GM23338 (cell line): ENCODE measurements around the gene ATP8B4. TPM values are rescaled to one million over a fixed set of nuclear protein-coding genes. Genes with fewer than 3 reads are reported as not detected.

ENCODE experiments used
- ATAC-seq: fragments of 200-7000 bp; cut with Tn5 transposase; 3 replicates; pipeline ENCODE4 v1.9.1; 2020
- DNase-seq: peaks from one replicate; pipeline ENCODE4 v3.0.0-alpha.2; 2015; ENCODE audit warnings: low spot score
- H2AFZ ChIP-seq: fragments of 200-600 bp; sonication (generic); 2 replicates; pipeline ENCODE4 v1.8.0; 2016; ENCODE audit warnings: antibody characterized with exemption, mild to moderate bottlenecking, moderate library complexity
- H3F3A ChIP-seq: fragments of 200-600 bp; sonication (generic); replicated peaks from 2 replicates; pipeline ENCODE4 v1.8.0; 2017; ENCODE audit warnings: antibody characterized with exemption, mixed run types, low read depth
- H3K27ac ChIP-seq: fragments of 200-600 bp; sonication (generic); 2 replicates; pipeline ENCODE4 v1.6.1; 2016; ENCODE audit warnings: low read depth
- H3K27me3 ChIP-seq: fragments of 200-600 bp; sonication (generic); 2 replicates; pipeline ENCODE4 v1.8.0; 2016; ENCODE audit warnings: mild to moderate bottlenecking, mixed run types, moderate library complexity; ENCODE audit not compliant: insufficient read depth
- H3K36me3 ChIP-seq: fragments of 200-600 bp; sonication (generic); 2 replicates; pipeline ENCODE4 v1.8.0; 2016; ENCODE audit warnings: mild to moderate bottlenecking; ENCODE audit not compliant: insufficient read depth
- H3K4me1 ChIP-seq: fragments of 200-600 bp; sonication (generic); 2 replicates; pipeline ENCODE4 v1.8.0; 2016; ENCODE audit warnings: mild to moderate bottlenecking, moderate library complexity; ENCODE audit not compliant: insufficient read depth
- H3K4me2 ChIP-seq: fragments of 200-600 bp; sonication (generic); 2 replicates; pipeline ENCODE4 v1.7.1; 2017; ENCODE audit warnings: mixed run types
- H3K4me3 ChIP-seq: fragments of 200-600 bp; sonication (generic); 2 replicates; pipeline ENCODE4 v1.6.1; 2016; ENCODE audit warnings: mixed run types
- H3K79me2 ChIP-seq: fragments of 200-600 bp; sonication (generic); replicated peaks from 2 replicates; pipeline ENCODE4 v1.8.0; 2017; ENCODE audit warnings: mild to moderate bottlenecking; ENCODE audit not compliant: insufficient read depth
- H3K9me2 ChIP-seq: fragments of 200-600 bp; sonication (generic); 2 replicates; pipeline ENCODE4 v1.8.0; 2017; ENCODE audit not compliant: insufficient read depth
- H4K20me1 ChIP-seq: fragments of 200-600 bp; sonication (generic); replicated peaks from 2 replicates; pipeline ENCODE4 v1.8.0; 2017; ENCODE audit warnings: mild to moderate bottlenecking; ENCODE audit not compliant: insufficient read depth
- H3K27ac Mint-ChIP-seq: 2 replicates; pipeline ENCODE4 v1.8.0; 2020; ENCODE audit warnings: inconsistent platforms, mild to moderate bottlenecking, moderate library complexity, mixed read lengths
- H3K27me3 Mint-ChIP-seq: 3 replicates; pipeline ENCODE4 v1.8.0; 2022; ENCODE audit warnings: low read depth, mild to moderate bottlenecking, moderate library complexity, mixed read lengths, inconsistent platforms; ENCODE audit not compliant: insufficient read depth, poor library complexity
- H3K36me3 Mint-ChIP-seq: 3 replicates; pipeline ENCODE4 v1.8.0; 2021; ENCODE audit warnings: low read depth, mild to moderate bottlenecking, inconsistent platforms, moderate library complexity, mixed read lengths
- H3K4me1 Mint-ChIP-seq: 3 replicates; pipeline ENCODE4 v1.8.0; 2020; ENCODE audit warnings: mild to moderate bottlenecking, inconsistent platforms, mixed read lengths
- H3K4me3 Mint-ChIP-seq: 3 replicates; pipeline ENCODE4 v1.8.0; 2021; ENCODE audit warnings: moderate library complexity, mild to moderate bottlenecking, inconsistent platforms, mixed read lengths
- H3K9me3 Mint-ChIP-seq: 3 replicates; pipeline ENCODE4 v1.8.0; 2020; ENCODE audit warnings: moderate library complexity, mild to moderate bottlenecking, inconsistent platforms, mixed read lengths
- CREB1 ChIP-seq: fragments of 250-450 bp; sonication (Bioruptor Pico); IDR thresholded peaks from 2 replicates; pipeline ENCODE4 v1.5.0; 2020; ENCODE audit warnings: low read depth, mild to moderate bottlenecking, moderate library complexity
- CTCF ChIP-seq, 2 experiments: fragments of 200-600 bp in 1 of 2; sonication (generic) in 1 of 2; conservative IDR thresholded peaks; 2 replicates each; pipeline versions ENCODE4 v1.5.1 to v1.6.1; 2016 to 2017; ENCODE audit warnings: antibody characterized with exemption in 2 of 2, low read depth in 2 of 2, mild to moderate bottlenecking in 2 of 2, moderate library complexity in 1 of 2
- EZH2phosphoT487 ChIP-seq: fragments of 200-600 bp; sonication (generic); IDR thresholded peaks from one replicate; pipeline ENCODE4 v1.8.1; 2018; ENCODE audit warnings: antibody characterized with exemption; ENCODE audit not compliant: unreplicated experiment
- JUNB ChIP-seq: IDR thresholded peaks from one replicate; pipeline ENCODE4 v1.6.1; 2016; ENCODE audit warnings: antibody characterized with exemption; ENCODE audit not compliant: unreplicated experiment
- NANOG ChIP-seq: IDR thresholded peaks from 2 replicates; pipeline ENCODE4 v1.6.1; 2016; ENCODE audit warnings: antibody characterized with exemption, borderline replicate concordance
- POLR2AphosphoS5 ChIP-seq: IDR thresholded peaks from 2 replicates; pipeline ENCODE4 v1.6.1; 2016; ENCODE audit warnings: antibody characterized with exemption, low read depth
- REST ChIP-seq: IDR thresholded peaks from one replicate; pipeline ENCODE4 v1.6.1; 2018; ENCODE audit warnings: antibody characterized with exemption; ENCODE audit not compliant: unreplicated experiment
- ZNF114 ChIP-seq: fragments of 250-450 bp; sonication (Bioruptor Pico); IDR thresholded peaks from 2 replicates; pipeline ENCODE4 v1.5.0; 2020; ENCODE audit warnings: mild to moderate bottlenecking, moderate library complexity
- ZNF331 ChIP-seq: fragments of 250-450 bp; sonication (Bioruptor Pico); IDR thresholded peaks from 2 replicates; pipeline ENCODE4 v1.5.0; 2020; ENCODE audit warnings: low read depth, mild to moderate bottlenecking, moderate library complexity
- ZNF462 ChIP-seq: fragments of 250-450 bp; sonication (Bioruptor Pico); IDR thresholded peaks from 2 replicates; pipeline ENCODE4 v1.5.0; 2020; ENCODE audit warnings: mild to moderate bottlenecking, moderate library complexity
- polyA plus RNA-seq: library from polyadenylated mRNA; unstranded; fragments of >200 nt; fragmentation: Nextera tagmentation; extraction: Ambion mirVana; gene quantifications from 2 replicates; pipeline ENCODE4 v1.2.1, GENCODE V29; 2016
- total RNA-seq: library from RNA; depleted of rRNA; stranded (reverse); fragments of >200 nt; shearing (Covaris generic); gene quantifications from 2 replicates; pipeline ENCODE4 v1.2.3, GENCODE V29; 2014
- TF ChIP-seq, protein P1 (sequence below): IDR thresholded peaks from 2 replicates; pipeline ENCODE4 v1.6.1; 2016; ENCODE audit warnings: antibody characterized with exemption

The ATP8B4 gene
- total and polyA plus RNA-seq, 2 experiments from 2014 or later, result 0.24 TPM; not detected in 1

GRCh38 chr15:50083424-50084025 is 35.5 kb downstream of the ATP8B4 start:
- no peak for DNase-seq
- Mint-ChIP-seq H3K36me3 (no peaks in the 10 kb centered on the region), H3K27me3 (no peaks in the 10 kb centered on the region), H3K9me3 (no peaks in the 10 kb centered on the region; the same call in 2 of the 3 replicates), H3K4me3 (no peak overlapping the region), H3K27ac (no peak overlapping the region), H3K4me1 (no peaks in the 10 kb centered on the region)
- H3K27ac ChIP-seq, result no peak overlapping the region
- H3K9me2 ChIP-seq, result peaks cover 5% of the 10 kb centered on the region; the same call in 1 of the 2 replicates
- no peak overlapping the region for H3K4me3 ChIP-seq
- H3K36me3 ChIP-seq, result no peaks in the 10 kb centered on the region
- no peaks in the 10 kb centered on the region for H3F3A ChIP-seq
- no peak overlapping the region for H3K4me2 ChIP-seq
- TF ChIP-seq CREB1 (CRISPR knock-in tag), result no peak
- no peak for TF ChIP-seq POLR2AphosphoS5
- TF ChIP-seq CTCF (conservative IDR thresholded peaks at IDR 0.05; ENCODE audit: low read depth in 2 of 2), result no peak
- TF ChIP-seq EZH2phosphoT487, result no peak
- TF ChIP-seq, protein P1, sequence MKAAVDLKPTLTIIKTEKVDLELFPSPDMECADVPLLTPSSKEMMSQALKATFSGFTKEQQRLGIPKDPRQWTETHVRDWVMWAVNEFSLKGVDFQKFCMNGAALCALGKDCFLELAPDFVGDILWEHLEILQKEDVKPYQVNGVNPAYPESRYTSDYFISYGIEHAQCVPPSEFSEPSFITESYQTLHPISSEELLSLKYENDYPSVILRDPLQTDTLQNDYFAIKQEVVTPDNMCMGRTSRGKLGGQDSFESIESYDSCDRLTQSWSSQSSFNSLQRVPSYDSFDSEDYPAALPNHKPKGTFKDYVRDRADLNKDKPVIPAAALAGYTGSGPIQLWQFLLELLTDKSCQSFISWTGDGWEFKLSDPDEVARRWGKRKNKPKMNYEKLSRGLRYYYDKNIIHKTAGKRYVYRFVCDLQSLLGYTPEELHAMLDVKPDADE, result no peak
- TF ChIP-seq NANOG, result no peak
- no peak for TF ChIP-seq ZNF114 (CRISPR knock-in tag)
- TF ChIP-seq REST, result no peak
- no peak for TF ChIP-seq JUNB
- no peak for TF ChIP-seq ZNF462 (CRISPR knock-in tag)
- no peak for TF ChIP-seq ZNF331 (CRISPR knock-in tag)
- no peaks in the 10 kb centered on the region for H4K20me1 ChIP-seq
- no peak overlapping the region for H2AFZ ChIP-seq
- H3K79me2 ChIP-seq, result no peaks in the 10 kb centered on the region
- ATAC-seq, result no peak
- no peaks in the 10 kb centered on the region for H3K27me3 ChIP-seq
- no peaks in the 10 kb centered on the region for H3K4me1 ChIP-seq
